SW 1271 (cell line): Measurements from ENCODE around the gene DLL1.

ENCODE experiments used
- DNase-seq, 2 experiments: peaks; one replicate each; lab custom pipeline; 2025; lab: John Stamatoyannopoulos, UW

Gene DLL1

GRCh38 chr6:170282512-170283158 lies 8.2 kb downstream of the DLL1 start:
- DNase-seq = no peak

GRCh38 chr6:170281331-170282292 lies 9.3 kb downstream of the DLL1 start:
- DNase-seq = no peak

- no peak for DNase-seq
These were observed 10.2 kb downstream of the DLL1 start for GRCh38 chr6:170280689-170281045.

GRCh38 chr6:170279977-170280688 lies 10.7 kb downstream of the DLL1 start:
- DNase-seq = no peak

GRCh38 chr6:170279426-170279825 lies 11.5 kb downstream of the DLL1 start:
- DNase-seq = no peak

GRCh38 chr6:170278743-170279094 lies 12.2 kb downstream of the DLL1 start:
- DNase-seq = no peak

- no peak for DNase-seq
These were observed 12.8 kb downstream of the DLL1 start for GRCh38 chr6:170277893-170278742.

GRCh38 chr6:170276369-170277057 lies 14.4 kb downstream of the DLL1 start:
- no peak for DNase-seq

GRCh38 chr6:170274713-170275560 lies 15.9 kb downstream of the DLL1 start:
- DNase-seq = no peak

- DNase-seq = no peak
These were observed 17.2 kb downstream of the DLL1 start for GRCh38 chr6:170273681-170274080.

- no peak for DNase-seq
These were observed 17.7 kb downstream of the DLL1 start for GRCh38 chr6:170273191-170273590.

GRCh38 chr6:170272341-170273065 lies 18.4 kb downstream of the DLL1 start:
- no peak for DNase-seq

- no peak for DNase-seq
These were observed 19.0 kb downstream of the DLL1 start for GRCh38 chr6:170271771-170272314.

- no peak for DNase-seq
These were observed 19.8 kb downstream of the DLL1 start for GRCh38 chr6:170270984-170271593.

- no peak for DNase-seq
These were observed 20.9 kb downstream of the DLL1 start for GRCh38 chr6:170269846-170270541.

- DNase-seq = no peak
These were observed 21.6 kb downstream of the DLL1 start for GRCh38 chr6:170269151-170269845.
